Activated CD4-positive, alpha-beta T cell treated with anti-CD3 and anti-CD28 coated beads, Interleukin-2, amount 50 U/mL, for 1 hour (primary cell): Measurements from ENCODE around the gene PRRT4.

ENCODE experiments used
- DNase-seq: peaks from one replicate; pipeline ENCODE4 v3.0.0-alpha.2; 2020

Gene PRRT4

GRCh38 chr7:128394904-128395496 is 33.5 kb upstream of the PRRT4 start:
- DNase-seq = no peak

- no peak for DNase-seq
These were observed 32.2 kb upstream of the PRRT4 start for GRCh38 chr7:128393526-128394330.

GRCh38 chr7:128392446-128393327 is 31.2 kb upstream of the PRRT4 start:
- DNase-seq = no peak

GRCh38 chr7:128391805-128392204 is 30.3 kb upstream of the PRRT4 start:
- DNase-seq = no peak

GRCh38 chr7:128390871-128391565 is 29.5 kb upstream of the PRRT4 start:
- DNase-seq = no peak

GRCh38 chr7:128389618-128390329 is 28.3 kb upstream of the PRRT4 start:
- no peak for DNase-seq

GRCh38 chr7:128389085-128389617 is 27.7 kb upstream of the PRRT4 start:
- no peak for DNase-seq

- DNase-seq = no peak
These were observed 26.6 kb upstream of the PRRT4 start for GRCh38 chr7:128388145-128388485.

GRCh38 chr7:128387216-128388144 is 26.0 kb upstream of the PRRT4 start:
- DNase-seq = peak; percentile 64

- no peak for DNase-seq
These were observed 24.8 kb upstream of the PRRT4 start for GRCh38 chr7:128385988-128386925.

GRCh38 chr7:128384726-128385125 is 23.2 kb upstream of the PRRT4 start:
- DNase-seq = no peak

GRCh38 chr7:128383776-128384175 is 22.3 kb upstream of the PRRT4 start:
- DNase-seq = no peak

GRCh38 chr7:128381161-128381821 is 19.8 kb upstream of the PRRT4 start:
- DNase-seq = peak; percentile 35

GRCh38 chr7:128380483-128381106 is 19.1 kb upstream of the PRRT4 start:
- DNase-seq = no peak

GRCh38 chr7:128379900-128380479 is 18.5 kb upstream of the PRRT4 start:
- no peak for DNase-seq

- no peak for DNase-seq
These were observed 17.1 kb upstream of the PRRT4 start for GRCh38 chr7:128378637-128379036.

GRCh38 chr7:128376077-128376476 is 14.6 kb upstream of the PRRT4 start:
- no peak for DNase-seq

- DNase-seq = no peak
These were observed 12.6 kb upstream of the PRRT4 start for GRCh38 chr7:128374041-128374440.
